Stimulated activated CD4-positive, alpha-beta T cell treated with anti-CD3 and anti-CD28 coated beads, TNF-alpha, amount 100 ng/mL, for 48 hours (primary cell): ENCODE results near the gene RIMKLA.

Experiments
- DNase-seq, 3 donors: peaks; one replicate each; pipeline ENCODE4 v3.0.0-alpha.2; 2020; ENCODE audit warnings: low read depth in 3 of 3

Gene RIMKLA

GRCh38 chr1:42430286-42431135, 49.9 kb downstream of the RIMKLA start:
- DNase-seq, result no peak

GRCh38 chr1:42431514-42431913, 50.9 kb downstream of the RIMKLA start:
- no peak for DNase-seq

- no peak for DNase-seq
These were observed 52.1 kb downstream of the RIMKLA start for GRCh38 chr1:42432714-42433113.

- no peak for DNase-seq
These were observed 52.8 kb downstream of the RIMKLA start for GRCh38 chr1:42433369-42433768.

- DNase-seq, result no peak
These were observed 53.7 kb downstream of the RIMKLA start for GRCh38 chr1:42434340-42434739.

GRCh38 chr1:42439940-42440339, 59.3 kb downstream of the RIMKLA start:
- DNase-seq, result no peak

GRCh38 chr1:42442662-42443061, 62.1 kb downstream of the RIMKLA start:
- DNase-seq, result no peak

- no peak for DNase-seq
These were observed 68.7 kb downstream of the RIMKLA start for GRCh38 chr1:42449256-42449655.

- DNase-seq, result no peak
These were observed 69.5 kb downstream of the RIMKLA start for GRCh38 chr1:42450061-42450460.

GRCh38 chr1:42453386-42453785, 72.8 kb downstream of the RIMKLA start:
- no peak for DNase-seq

GRCh38 chr1:42454403-42454802, 73.8 kb downstream of the RIMKLA start:
- DNase-seq, result no peak

- DNase-seq, result peak; percentile 88 to 90 (median 89)
These were observed 75.6 kb downstream of the RIMKLA start, which contains the start of the genes PPCS and ZMYND12 for GRCh38 chr1:42456010-42456753. PPCS (plus strand) TSS chr1:42456543; CDS start chr1:42456566, 23 bp downstream. ZMYND12 (minus strand) TSS chr1:42456022; CDS start chr1:42455997, 25 bp downstream.

GRCh38 chr1:42456754-42457089, 76.1 kb downstream of the RIMKLA start:
- peak; percentile 12 to 44 (median 36) for DNase-seq

GRCh38 chr1:42461196-42461595, 80.6 kb downstream of the RIMKLA start:
- DNase-seq, result no peak

GRCh38 chr1:42462828-42463763, 82.5 kb downstream of the RIMKLA start, which contains the start of gene CCDC30:
CCDC30 (plus strand) TSS chr1:42463286; CDS start chr1:42480552, 17,266 bp downstream.
- peak; percentile 89 to 94 (median 90) for DNase-seq

GRCh38 chr1:42463921-42464320, 83.3 kb downstream of the RIMKLA start:
- no peak for DNase-seq

- DNase-seq, result no peak
These were observed 85.4 kb downstream of the RIMKLA start for GRCh38 chr1:42466030-42466429.

GRCh38 chr1:42469727-42470126, 89.1 kb downstream of the RIMKLA start:
- no peak for DNase-seq
